IMR-90 (cell line): ENCODE measurements around the gene MAVS.

Experiments
- CTCF ChIP-seq: conservative IDR thresholded peaks from 2 replicates; pipeline ENCODE4 v1.5.1; 2012; ENCODE audit warnings: mild to moderate bottlenecking, low read depth, low read length, improper control_type of control experiment
- MAZ ChIP-seq: IDR thresholded peaks from 2 replicates; pipeline ENCODE4 v1.6.1; 2012; ENCODE audit warnings: low read depth, mild to moderate bottlenecking, low read length, improper control_type of control experiment, moderate library complexity, borderline replicate concordance
- POLR2A ChIP-seq: IDR thresholded peaks from 2 replicates; pipeline ENCODE4 v1.6.1; 2012; ENCODE audit warnings: mild to moderate bottlenecking, low read depth, low read length

- TF ChIP-seq CTCF: no peak
- no peak for TF ChIP-seq POLR2A
- TF ChIP-seq MAZ: no peak
These were observed 38.1 kb upstream of the MAVS start for GRCh38 chr20:3808544-3808943.
